Neural cell (in vitro differentiated cells): ENCODE data around the gene MARCHF9.

Experiments
- EP300 ChIP-seq: fragments of 450-650 bp; conservative IDR thresholded peaks from 2 replicates; pipeline ENCODE4 v1.6.1; 2014; ENCODE audit warnings: antibody characterized with exemption, mild to moderate bottlenecking, moderate library complexity; ENCODE audit not compliant: poor library complexity, severe bottlenecking
- EZH2 ChIP-seq: fragments of 200-600, 300-800 bp; shearing (Covaris generic), sonication (generic); IDR thresholded peaks from 2 replicates; pipeline ENCODE4 v1.6.1; 2014; ENCODE audit warnings: antibody characterized with exemption, low read length, borderline replicate concordance, mild to moderate bottlenecking; ENCODE audit not compliant: insufficient read depth, poor library complexity, severe bottlenecking
- MXI1 ChIP-seq: fragments of 450-650 bp; conservative IDR thresholded peaks from 2 replicates; pipeline ENCODE4 v1.6.1; 2014; ENCODE audit warnings: antibody characterized with exemption, mild to moderate bottlenecking; ENCODE audit not compliant: poor library complexity, severe bottlenecking
- POLR2AphosphoS5 ChIP-seq: IDR thresholded peaks from 2 replicates; pipeline ENCODE4 v1.6.1; 2012
- REST ChIP-seq: IDR thresholded peaks from 2 replicates; pipeline ENCODE4 v1.6.1; 2012; ENCODE audit warnings: borderline replicate concordance
- TAF1 ChIP-seq: IDR thresholded peaks from 2 replicates; pipeline ENCODE4 v1.6.1; 2012; ENCODE audit warnings: low read depth
- TF ChIP-seq, protein P1 (sequence below): fragments of 450-650 bp; IDR thresholded peaks from 2 replicates; pipeline ENCODE4 v1.5.1; 2014; ENCODE audit warnings: antibody characterized with exemption, mild to moderate bottlenecking, moderate library complexity; ENCODE audit not compliant: poor library complexity, severe bottlenecking

GRCh38 chr12:57808351-57808750, 53.4 kb downstream of the MARCHF9 start:
- TF ChIP-seq, protein P1, sequence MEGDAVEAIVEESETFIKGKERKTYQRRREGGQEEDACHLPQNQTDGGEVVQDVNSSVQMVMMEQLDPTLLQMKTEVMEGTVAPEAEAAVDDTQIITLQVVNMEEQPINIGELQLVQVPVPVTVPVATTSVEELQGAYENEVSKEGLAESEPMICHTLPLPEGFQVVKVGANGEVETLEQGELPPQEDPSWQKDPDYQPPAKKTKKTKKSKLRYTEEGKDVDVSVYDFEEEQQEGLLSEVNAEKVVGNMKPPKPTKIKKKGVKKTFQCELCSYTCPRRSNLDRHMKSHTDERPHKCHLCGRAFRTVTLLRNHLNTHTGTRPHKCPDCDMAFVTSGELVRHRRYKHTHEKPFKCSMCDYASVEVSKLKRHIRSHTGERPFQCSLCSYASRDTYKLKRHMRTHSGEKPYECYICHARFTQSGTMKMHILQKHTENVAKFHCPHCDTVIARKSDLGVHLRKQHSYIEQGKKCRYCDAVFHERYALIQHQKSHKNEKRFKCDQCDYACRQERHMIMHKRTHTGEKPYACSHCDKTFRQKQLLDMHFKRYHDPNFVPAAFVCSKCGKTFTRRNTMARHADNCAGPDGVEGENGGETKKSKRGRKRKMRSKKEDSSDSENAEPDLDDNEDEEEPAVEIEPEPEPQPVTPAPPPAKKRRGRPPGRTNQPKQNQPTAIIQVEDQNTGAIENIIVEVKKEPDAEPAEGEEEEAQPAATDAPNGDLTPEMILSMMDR = no peak
- TF ChIP-seq POLR2AphosphoS5 (no peak), MXI1 (no peak), REST (no peak), TAF1 (no peak), EP300 (no peak), EZH2 (no peak)
